GM12878 (cell line): Measurements from ENCODE around the gene OR6X1. TPM values are rescaled to one million over a fixed set of nuclear protein-coding genes. Genes with fewer than 3 reads are reported as not detected.

Experiments
- CREB1 ChIP-seq: IDR thresholded peaks from 2 replicates; pipeline ENCODE4 v1.6.1; 2012; ENCODE audit warnings: low read depth, mild to moderate bottlenecking, inconsistent platforms
- EP300 ChIP-seq, 2 experiments: fragments of 150-350 bp in 1 of 2; IDR thresholded peaks; 2 replicates each; pipeline ENCODE4 v1.6.1; 2011 to 2012; ENCODE audit warnings: low read depth in 2 of 2, low read length in 2 of 2, borderline replicate concordance in 1 of 2, improper control_type of control experiment in 1 of 2, inconsistent platforms in 1 of 2; ENCODE audit not compliant: control insufficient read depth in 1 of 2
- ETV6 ChIP-seq, 2 experiments: fragments of 450-650 bp in 1 of 2; IDR thresholded peaks in 1 of 2; conservative IDR thresholded peaks in 1 of 2; 2 replicates each; pipeline ENCODE4 v1.6.1; 2014; ENCODE audit warnings: antibody characterized with exemption in 1 of 2, borderline replicate concordance in 1 of 2, low read depth in 1 of 2, mild to moderate bottlenecking in 1 of 2, moderate library complexity in 1 of 2
- NBN ChIP-seq: fragments of 450-650 bp; IDR thresholded peaks from 2 replicates; pipeline ENCODE4 v1.6.1; 2016
- NR2C1 ChIP-seq: fragments of 450-650 bp; IDR thresholded peaks from 2 replicates; pipeline ENCODE4 v1.6.1; 2017; ENCODE audit warnings: antibody characterized with exemption, mild to moderate bottlenecking, moderate library complexity
- PAX5 ChIP-seq: IDR thresholded peaks from 2 replicates; pipeline ENCODE4 v1.6.1; 2011; ENCODE audit warnings: low read depth, low read length, borderline replicate concordance
- polyA plus RNA-seq, 11 experiments: library from polyadenylated mRNA; depleted of rRNA in 4 of 11; unstranded in 6 of 11; stranded (reverse) in 5 of 11; fragments of >200 nt; fragmentation: Nextera tagmentation in 4 of 11; fragmentation: Illumina TruSeq in 1 of 11; extraction: Ambion mirVana in 4 of 11; extraction: Trizol in 1 of 11; gene quantifications; 1 replicate in 1 of 11; 2 replicates in 10 of 11; pipeline versions ENCODE4 v1.2.1 to v1.2.3, GENCODE V29; 2011 to 2016; ENCODE audit warnings: inconsistent platforms in 2 of 11, missing spikeins in 2 of 11, low read depth in 1 of 11
- total RNA-seq, 4 experiments: library from RNA; depleted of rRNA in 3 of 4; stranded (reverse); fragments of >200 nt in 3 of 4; fragmentation: Illumina TruSeq in 1 of 4; extraction: Trizol in 1 of 4; gene quantifications; 2 replicates each; pipeline versions ENCODE4 v1.2.1 to v1.2.3, GENCODE V29; 2013 to 2021
- TF ChIP-seq, protein P1 (sequence below): fragments of 450-650 bp; IDR thresholded peaks from 2 replicates; pipeline ENCODE4 v1.6.1; 2016; ENCODE audit warnings: mild to moderate bottlenecking, moderate library complexity, borderline replicate concordance
- TF ChIP-seq, protein P2 (sequence below): fragments of 450-650 bp; IDR thresholded peaks from 2 replicates; pipeline ENCODE4 v1.6.1; 2014; ENCODE audit warnings: mild to moderate bottlenecking
- TF ChIP-seq, protein P3 (sequence below): fragments of 450-650 bp; IDR thresholded peaks from 2 replicates; pipeline ENCODE4 v1.6.1; 2017; ENCODE audit warnings: mild to moderate bottlenecking

OR6X1 gene
- total and polyA plus RNA-seq, 10 of the 15 experiments (the other 5 are each of a cell fraction or from before 2014, with no cell fraction given): not detected

DNA sequence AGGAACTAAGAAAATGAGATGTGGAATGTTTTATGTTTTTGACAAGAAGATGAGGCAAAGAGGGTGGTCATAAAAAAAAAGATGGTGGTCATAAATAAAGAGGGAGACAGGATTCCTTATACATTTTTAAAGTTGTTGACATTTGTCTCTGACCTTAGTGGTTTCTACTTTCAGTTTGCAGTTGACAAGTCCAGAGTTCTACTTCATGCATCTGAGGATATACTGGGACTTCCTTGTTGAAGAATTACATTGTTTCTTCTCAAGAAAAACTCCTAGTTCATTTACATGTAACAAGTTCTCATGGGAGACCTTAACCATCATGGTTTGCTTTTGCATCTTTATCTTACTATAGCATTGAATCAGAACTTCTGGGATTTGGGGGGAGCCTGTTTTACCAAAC, 1.2 kb downstream of the OR6X1 start (continued):
- TF ChIP-seq, protein P1, sequence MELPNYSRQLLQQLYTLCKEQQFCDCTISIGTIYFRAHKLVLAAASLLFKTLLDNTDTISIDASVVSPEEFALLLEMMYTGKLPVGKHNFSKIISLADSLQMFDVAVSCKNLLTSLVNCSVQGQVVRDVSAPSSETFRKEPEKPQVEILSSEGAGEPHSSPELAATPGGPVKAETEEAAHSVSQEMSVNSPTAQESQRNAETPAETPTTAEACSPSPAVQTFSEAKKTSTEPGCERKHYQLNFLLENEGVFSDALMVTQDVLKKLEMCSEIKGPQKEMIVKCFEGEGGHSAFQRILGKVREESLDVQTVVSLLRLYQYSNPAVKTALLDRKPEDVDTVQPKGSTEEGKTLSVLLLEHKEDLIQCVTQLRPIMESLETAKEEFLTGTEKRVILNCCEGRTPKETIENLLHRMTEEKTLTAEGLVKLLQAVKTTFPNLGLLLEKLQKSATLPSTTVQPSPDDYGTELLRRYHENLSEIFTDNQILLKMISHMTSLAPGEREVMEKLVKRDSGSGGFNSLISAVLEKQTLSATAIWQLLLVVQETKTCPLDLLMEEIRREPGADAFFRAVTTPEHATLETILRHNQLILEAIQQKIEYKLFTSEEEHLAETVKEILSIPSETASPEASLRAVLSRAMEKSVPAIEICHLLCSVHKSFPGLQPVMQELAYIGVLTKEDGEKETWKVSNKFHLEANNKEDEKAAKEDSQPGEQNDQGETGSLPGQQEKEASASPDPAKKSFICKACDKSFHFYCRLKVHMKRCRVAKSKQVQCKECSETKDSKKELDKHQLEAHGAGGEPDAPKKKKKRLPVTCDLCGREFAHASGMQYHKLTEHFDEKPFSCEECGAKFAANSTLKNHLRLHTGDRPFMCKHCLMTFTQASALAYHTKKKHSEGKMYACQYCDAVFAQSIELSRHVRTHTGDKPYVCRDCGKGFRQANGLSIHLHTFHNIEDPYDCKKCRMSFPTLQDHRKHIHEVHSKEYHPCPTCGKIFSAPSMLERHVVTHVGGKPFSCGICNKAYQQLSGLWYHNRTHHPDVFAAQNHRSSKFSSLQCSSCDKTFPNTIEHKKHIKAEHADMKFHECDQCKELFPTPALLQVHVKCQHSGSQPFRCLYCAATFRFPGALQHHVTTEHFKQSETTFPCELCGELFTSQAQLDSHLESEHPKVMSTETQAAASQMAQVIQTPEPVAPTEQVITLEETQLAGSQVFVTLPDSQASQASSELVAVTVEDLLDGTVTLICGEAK: no peak
- TF ChIP-seq, protein P2, sequence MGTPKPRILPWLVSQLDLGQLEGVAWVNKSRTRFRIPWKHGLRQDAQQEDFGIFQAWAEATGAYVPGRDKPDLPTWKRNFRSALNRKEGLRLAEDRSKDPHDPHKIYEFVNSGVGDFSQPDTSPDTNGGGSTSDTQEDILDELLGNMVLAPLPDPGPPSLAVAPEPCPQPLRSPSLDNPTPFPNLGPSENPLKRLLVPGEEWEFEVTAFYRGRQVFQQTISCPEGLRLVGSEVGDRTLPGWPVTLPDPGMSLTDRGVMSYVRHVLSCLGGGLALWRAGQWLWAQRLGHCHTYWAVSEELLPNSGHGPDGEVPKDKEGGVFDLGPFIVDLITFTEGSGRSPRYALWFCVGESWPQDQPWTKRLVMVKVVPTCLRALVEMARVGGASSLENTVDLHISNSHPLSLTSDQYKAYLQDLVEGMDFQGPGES: no peak
- TF ChIP-seq CREB1 (no peak), EP300 (IDR thresholded peaks at IDR 0.05; ENCODE audit: borderline replicate concordance in 1 of 2, control insufficient read depth in 1 of 2, low read depth in 2 of 2, low read length in 2 of 2) (no peak), NR2C1 (no peak), ETV6 (conservative IDR thresholded peaks at IDR 0.05 in 1 of 2, IDR thresholded peaks at IDR 0.05 in 1 of 2; ENCODE audit: borderline replicate concordance in 1 of 2, low read depth in 1 of 2) (no peak), PAX5 (no peak), NBN (no peak)
- TF ChIP-seq, protein P3, sequence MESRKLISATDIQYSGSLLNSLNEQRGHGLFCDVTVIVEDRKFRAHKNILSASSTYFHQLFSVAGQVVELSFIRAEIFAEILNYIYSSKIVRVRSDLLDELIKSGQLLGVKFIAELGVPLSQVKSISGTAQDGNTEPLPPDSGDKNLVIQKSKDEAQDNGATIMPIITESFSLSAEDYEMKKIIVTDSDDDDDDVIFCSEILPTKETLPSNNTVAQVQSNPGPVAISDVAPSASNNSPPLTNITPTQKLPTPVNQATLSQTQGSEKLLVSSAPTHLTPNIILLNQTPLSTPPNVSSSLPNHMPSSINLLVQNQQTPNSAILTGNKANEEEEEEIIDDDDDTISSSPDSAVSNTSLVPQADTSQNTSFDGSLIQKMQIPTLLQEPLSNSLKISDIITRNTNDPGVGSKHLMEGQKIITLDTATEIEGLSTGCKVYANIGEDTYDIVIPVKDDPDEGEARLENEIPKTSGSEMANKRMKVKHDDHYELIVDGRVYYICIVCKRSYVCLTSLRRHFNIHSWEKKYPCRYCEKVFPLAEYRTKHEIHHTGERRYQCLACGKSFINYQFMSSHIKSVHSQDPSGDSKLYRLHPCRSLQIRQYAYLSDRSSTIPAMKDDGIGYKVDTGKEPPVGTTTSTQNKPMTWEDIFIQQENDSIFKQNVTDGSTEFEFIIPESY: no peak
